Measurements from ENCODE around the gene FBN1.

GRCh38 chr15:48479751-48480150 lies 165.8 kb downstream of the FBN1 start:
- TF ChIP-seq, protein P1, sequence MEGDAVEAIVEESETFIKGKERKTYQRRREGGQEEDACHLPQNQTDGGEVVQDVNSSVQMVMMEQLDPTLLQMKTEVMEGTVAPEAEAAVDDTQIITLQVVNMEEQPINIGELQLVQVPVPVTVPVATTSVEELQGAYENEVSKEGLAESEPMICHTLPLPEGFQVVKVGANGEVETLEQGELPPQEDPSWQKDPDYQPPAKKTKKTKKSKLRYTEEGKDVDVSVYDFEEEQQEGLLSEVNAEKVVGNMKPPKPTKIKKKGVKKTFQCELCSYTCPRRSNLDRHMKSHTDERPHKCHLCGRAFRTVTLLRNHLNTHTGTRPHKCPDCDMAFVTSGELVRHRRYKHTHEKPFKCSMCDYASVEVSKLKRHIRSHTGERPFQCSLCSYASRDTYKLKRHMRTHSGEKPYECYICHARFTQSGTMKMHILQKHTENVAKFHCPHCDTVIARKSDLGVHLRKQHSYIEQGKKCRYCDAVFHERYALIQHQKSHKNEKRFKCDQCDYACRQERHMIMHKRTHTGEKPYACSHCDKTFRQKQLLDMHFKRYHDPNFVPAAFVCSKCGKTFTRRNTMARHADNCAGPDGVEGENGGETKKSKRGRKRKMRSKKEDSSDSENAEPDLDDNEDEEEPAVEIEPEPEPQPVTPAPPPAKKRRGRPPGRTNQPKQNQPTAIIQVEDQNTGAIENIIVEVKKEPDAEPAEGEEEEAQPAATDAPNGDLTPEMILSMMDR (IDR thresholded peaks at IDR 0.05), result no peak
- no peak for TF ChIP-seq POLR2A (IDR thresholded peaks at IDR 0.05)
